ENCODE data around the gene AKAP3.

DNA sequence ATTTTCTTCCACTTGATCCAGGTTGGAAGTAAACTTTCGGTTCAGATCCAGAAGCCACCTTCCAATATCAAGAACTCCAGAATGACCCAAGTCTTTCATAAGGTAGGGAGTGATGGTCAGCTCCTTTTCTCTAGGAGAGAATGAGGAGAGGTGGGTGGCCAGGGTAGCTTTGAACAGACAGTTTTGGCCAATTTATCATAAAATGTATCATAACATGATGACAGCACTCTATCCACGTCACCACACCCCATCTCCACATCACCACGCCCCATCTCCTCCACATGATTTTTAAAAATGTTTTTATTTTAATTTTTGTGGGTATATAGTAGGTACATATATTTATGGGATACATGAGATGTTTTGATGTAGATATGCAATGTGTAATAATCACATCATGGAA, 59.9 kb downstream of the AKAP3 start:
- no peak for TF ChIP-seq ZFP3 (CRISPR knock-in tag; IDR thresholded peaks at IDR 0.05)
- no peak for TF ChIP-seq SNAI2 (CRISPR knock-in tag; IDR thresholded peaks at IDR 0.05)
- TF ChIP-seq RARB (CRISPR knock-in tag; IDR thresholded peaks at IDR 0.05), result no peak
- TF ChIP-seq ARNTL (CRISPR knock-in tag; IDR thresholded peaks at IDR 0.05; ENCODE audit: borderline replicate concordance, low read depth), result no peak
- TF ChIP-seq CSDC2 (CRISPR knock-in tag; IDR thresholded peaks at IDR 0.05), result no peak
- TF ChIP-seq ZNF8 (CRISPR knock-in tag; IDR thresholded peaks at IDR 0.05), result no peak
- TF ChIP-seq, protein P1, sequence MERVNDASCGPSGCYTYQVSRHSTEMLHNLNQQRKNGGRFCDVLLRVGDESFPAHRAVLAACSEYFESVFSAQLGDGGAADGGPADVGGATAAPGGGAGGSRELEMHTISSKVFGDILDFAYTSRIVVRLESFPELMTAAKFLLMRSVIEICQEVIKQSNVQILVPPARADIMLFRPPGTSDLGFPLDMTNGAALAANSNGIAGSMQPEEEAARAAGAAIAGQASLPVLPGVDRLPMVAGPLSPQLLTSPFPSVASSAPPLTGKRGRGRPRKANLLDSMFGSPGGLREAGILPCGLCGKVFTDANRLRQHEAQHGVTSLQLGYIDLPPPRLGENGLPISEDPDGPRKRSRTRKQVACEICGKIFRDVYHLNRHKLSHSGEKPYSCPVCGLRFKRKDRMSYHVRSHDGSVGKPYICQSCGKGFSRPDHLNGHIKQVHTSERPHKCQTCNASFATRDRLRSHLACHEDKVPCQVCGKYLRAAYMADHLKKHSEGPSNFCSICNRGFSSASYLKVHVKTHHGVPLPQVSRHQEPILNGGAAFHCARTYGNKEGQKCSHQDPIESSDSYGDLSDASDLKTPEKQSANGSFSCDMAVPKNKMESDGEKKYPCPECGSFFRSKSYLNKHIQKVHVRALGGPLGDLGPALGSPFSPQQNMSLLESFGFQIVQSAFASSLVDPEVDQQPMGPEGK (CRISPR knock-in tag; IDR thresholded peaks at IDR 0.05; ENCODE audit: borderline replicate concordance), result no peak
- TF ChIP-seq, protein P2, sequence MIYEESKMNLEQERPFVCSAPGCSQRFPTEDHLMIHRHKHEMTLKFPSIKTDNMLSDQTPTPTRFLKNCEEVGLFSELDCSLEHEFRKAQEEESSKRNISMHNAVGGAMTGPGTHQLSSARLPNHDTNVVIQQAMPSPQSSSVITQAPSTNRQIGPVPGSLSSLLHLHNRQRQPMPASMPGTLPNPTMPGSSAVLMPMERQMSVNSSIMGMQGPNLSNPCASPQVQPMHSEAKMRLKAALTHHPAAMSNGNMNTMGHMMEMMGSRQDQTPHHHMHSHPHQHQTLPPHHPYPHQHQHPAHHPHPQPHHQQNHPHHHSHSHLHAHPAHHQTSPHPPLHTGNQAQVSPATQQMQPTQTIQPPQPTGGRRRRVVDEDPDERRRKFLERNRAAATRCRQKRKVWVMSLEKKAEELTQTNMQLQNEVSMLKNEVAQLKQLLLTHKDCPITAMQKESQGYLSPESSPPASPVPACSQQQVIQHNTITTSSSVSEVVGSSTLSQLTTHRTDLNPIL (CRISPR knock-in tag; IDR thresholded peaks at IDR 0.05; ENCODE audit: low read depth), result no peak
- TF ChIP-seq, protein P3, sequence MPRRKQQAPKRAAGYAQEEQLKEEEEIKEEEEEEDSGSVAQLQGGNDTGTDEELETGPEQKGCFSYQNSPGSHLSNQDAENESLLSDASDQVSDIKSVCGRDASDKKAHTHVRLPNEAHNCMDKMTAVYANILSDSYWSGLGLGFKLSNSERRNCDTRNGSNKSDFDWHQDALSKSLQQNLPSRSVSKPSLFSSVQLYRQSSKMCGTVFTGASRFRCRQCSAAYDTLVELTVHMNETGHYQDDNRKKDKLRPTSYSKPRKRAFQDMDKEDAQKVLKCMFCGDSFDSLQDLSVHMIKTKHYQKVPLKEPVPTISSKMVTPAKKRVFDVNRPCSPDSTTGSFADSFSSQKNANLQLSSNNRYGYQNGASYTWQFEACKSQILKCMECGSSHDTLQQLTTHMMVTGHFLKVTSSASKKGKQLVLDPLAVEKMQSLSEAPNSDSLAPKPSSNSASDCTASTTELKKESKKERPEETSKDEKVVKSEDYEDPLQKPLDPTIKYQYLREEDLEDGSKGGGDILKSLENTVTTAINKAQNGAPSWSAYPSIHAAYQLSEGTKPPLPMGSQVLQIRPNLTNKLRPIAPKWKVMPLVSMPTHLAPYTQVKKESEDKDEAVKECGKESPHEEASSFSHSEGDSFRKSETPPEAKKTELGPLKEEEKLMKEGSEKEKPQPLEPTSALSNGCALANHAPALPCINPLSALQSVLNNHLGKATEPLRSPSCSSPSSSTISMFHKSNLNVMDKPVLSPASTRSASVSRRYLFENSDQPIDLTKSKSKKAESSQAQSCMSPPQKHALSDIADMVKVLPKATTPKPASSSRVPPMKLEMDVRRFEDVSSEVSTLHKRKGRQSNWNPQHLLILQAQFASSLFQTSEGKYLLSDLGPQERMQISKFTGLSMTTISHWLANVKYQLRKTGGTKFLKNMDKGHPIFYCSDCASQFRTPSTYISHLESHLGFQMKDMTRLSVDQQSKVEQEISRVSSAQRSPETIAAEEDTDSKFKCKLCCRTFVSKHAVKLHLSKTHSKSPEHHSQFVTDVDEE (CRISPR knock-in tag; IDR thresholded peaks at IDR 0.05), result no peak
- no peak for TF ChIP-seq BACH2 (CRISPR knock-in tag; IDR thresholded peaks at IDR 0.05; ENCODE audit: borderline replicate concordance)
